Measurements from ENCODE around the gene PLBD2.

The PLBD2 gene

GRCh38 chr12:113385282-113385882 is 27.0 kb downstream of the PLBD2 start:
- no peak overlapping the region for H3K27ac ChIP-seq
- no peak for TF ChIP-seq CTCF (conservative IDR thresholded peaks at IDR 0.05)

GRCh38 chr12:113386866-113387566 is 28.6 kb downstream of the PLBD2 start:
- TF ChIP-seq CTCF (conservative IDR thresholded peaks at IDR 0.05) = no peak

GRCh38 chr12:113387631-113388030 is 29.2 kb downstream of the PLBD2 start:
- no peak for TF ChIP-seq CTCF (conservative IDR thresholded peaks at IDR 0.05)

More at GRCh38 chr12:113386866-113387566, 28.6 kb downstream of the PLBD2 start:
- no peak overlapping the region for H3K27ac ChIP-seq

GRCh38 chr12:113388351-113388750 is 30.0 kb downstream of the PLBD2 start:
- TF ChIP-seq CTCF (conservative IDR thresholded peaks at IDR 0.05) = no peak
- no peak overlapping the region for H3K27ac ChIP-seq

More at GRCh38 chr12:113387631-113388030, 29.2 kb downstream of the PLBD2 start:
- no peak overlapping the region for H3K27ac ChIP-seq

GRCh38 chr12:113390064-113391043 is 32.0 kb downstream of the PLBD2 start:
- TF ChIP-seq CTCF (conservative IDR thresholded peaks at IDR 0.05) = no peak
- no peak overlapping the region for H3K27ac ChIP-seq

- no peak for TF ChIP-seq CTCF (conservative IDR thresholded peaks at IDR 0.05)
- no peak overlapping the region for H3K27ac ChIP-seq
These were observed 32.8 kb downstream of the PLBD2 start for GRCh38 chr12:113391145-113391544.
